ENCODE results near the gene TNRC6B. TPM values are rescaled to one million over a fixed set of nuclear protein-coding genes. Genes with fewer than 3 reads are reported as not detected.

Gene TNRC6B
- total and polyA plus RNA-seq, 2 of the 13 experiments (the other 11 are each of a cell fraction or from before 2014, with no cell fraction given) = 8.9 to 13.2 TPM

DNA sequence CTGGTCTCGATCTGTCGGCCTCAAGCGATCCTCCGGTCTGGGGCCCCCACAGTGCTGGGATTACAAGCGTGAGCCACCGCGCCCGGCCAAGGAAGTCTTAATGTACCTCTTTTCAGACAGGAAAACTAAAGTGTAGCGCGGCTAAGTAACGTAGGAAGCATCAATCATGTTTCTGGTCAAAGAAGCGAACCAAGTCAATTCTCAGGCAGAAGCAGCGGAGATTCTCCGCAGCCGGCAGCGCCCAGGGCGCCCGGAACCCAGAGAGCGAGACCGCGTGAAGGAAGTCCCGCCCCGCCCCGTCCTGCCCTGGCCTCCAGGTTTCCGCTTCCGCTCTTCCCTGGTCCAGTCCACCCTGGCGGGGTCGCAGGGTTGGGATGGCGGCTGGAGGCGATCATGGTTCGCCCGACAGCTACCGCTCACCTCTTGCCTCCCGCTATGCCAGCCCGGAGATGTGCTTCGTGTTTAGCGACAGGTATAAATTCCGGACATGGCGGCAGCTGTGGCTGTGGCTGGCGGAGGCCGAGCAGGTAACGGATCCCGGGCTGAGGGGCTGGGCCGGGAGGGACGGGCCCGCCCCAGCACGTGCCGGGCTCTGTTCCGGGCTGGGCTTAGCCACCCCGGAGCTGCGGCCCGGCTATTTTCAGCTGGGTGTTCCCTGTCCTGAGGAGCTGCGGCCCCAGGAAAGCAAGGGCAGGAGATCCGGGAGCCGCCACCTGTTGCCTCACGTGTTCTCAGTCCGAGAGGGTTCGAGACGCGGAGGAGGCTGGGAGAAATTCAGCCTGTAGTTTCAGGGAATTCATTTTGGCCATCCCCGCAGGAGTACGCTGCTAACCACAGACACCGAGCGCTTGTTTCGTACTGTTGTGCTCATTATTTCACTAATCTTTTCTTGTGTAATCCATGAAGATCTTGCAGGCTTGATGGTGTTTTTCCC is 168.7 kb downstream of the TNRC6B start, which contains the start of gene ADSL (continued):
- TF ChIP-seq HNF1A (IDR thresholded peaks at IDR 0.05; ENCODE audit: low read depth) (no peak), HNF1A (CRISPR knock-in tag; IDR thresholded peaks at IDR 0.05; ENCODE audit: borderline replicate concordance) (peak; percentile 78; the same call in 1 of the 2 replicates), ZNF720 (CRISPR knock-in tag; IDR thresholded peaks at IDR 0.05) (no peak), ZNF253 (CRISPR knock-in tag; IDR thresholded peaks at IDR 0.05; ENCODE audit: borderline replicate concordance) (peak; percentile 91; the same call in 1 of the 2 replicates), ZNF737 (CRISPR knock-in tag; IDR thresholded peaks at IDR 0.05; ENCODE audit: borderline replicate concordance) (no peak), FOXP1 (IDR thresholded peaks at IDR 0.05) (no peak), FOXP1 (CRISPR knock-in tag; IDR thresholded peaks at IDR 0.05) (no peak), GFI1 (CRISPR knock-in tag; IDR thresholded peaks at IDR 0.05; ENCODE audit: borderline replicate concordance) (peak; percentile 50), ZNF562 (CRISPR knock-in tag; IDR thresholded peaks at IDR 0.05; ENCODE audit: borderline replicate concordance) (no peak), ZMYM3 (CRISPR knock-in tag; IDR thresholded peaks at IDR 0.05) (0 out of 2 replicates have a peak, but pooled peaks have one; percentile 32), ZSCAN12 (CRISPR knock-in tag; IDR thresholded peaks at IDR 0.05) (0 out of 2 replicates have a peak, but pooled peaks have one; percentile 43), FIP1L1 (IDR thresholded peaks at IDR 0.05; ENCODE audit: borderline replicate concordance, insufficient read depth, low read depth, low read length) (no peak)
- TF ChIP-seq, protein P1, sequence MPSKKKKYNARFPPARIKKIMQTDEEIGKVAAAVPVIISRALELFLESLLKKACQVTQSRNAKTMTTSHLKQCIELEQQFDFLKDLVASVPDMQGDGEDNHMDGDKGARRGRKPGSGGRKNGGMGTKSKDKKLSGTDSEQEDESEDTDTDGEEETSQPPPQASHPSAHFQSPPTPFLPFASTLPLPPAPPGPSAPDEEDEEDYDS (CRISPR knock-in tag; IDR thresholded peaks at IDR 0.05) = peak; percentile 92
- TF ChIP-seq, protein P2, sequence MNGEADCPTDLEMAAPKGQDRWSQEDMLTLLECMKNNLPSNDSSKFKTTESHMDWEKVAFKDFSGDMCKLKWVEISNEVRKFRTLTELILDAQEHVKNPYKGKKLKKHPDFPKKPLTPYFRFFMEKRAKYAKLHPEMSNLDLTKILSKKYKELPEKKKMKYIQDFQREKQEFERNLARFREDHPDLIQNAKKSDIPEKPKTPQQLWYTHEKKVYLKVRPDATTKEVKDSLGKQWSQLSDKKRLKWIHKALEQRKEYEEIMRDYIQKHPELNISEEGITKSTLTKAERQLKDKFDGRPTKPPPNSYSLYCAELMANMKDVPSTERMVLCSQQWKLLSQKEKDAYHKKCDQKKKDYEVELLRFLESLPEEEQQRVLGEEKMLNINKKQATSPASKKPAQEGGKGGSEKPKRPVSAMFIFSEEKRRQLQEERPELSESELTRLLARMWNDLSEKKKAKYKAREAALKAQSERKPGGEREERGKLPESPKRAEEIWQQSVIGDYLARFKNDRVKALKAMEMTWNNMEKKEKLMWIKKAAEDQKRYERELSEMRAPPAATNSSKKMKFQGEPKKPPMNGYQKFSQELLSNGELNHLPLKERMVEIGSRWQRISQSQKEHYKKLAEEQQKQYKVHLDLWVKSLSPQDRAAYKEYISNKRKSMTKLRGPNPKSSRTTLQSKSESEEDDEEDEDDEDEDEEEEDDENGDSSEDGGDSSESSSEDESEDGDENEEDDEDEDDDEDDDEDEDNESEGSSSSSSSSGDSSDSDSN (CRISPR knock-in tag; IDR thresholded peaks at IDR 0.05) = peak; percentile 91
- TF ChIP-seq, protein P3, sequence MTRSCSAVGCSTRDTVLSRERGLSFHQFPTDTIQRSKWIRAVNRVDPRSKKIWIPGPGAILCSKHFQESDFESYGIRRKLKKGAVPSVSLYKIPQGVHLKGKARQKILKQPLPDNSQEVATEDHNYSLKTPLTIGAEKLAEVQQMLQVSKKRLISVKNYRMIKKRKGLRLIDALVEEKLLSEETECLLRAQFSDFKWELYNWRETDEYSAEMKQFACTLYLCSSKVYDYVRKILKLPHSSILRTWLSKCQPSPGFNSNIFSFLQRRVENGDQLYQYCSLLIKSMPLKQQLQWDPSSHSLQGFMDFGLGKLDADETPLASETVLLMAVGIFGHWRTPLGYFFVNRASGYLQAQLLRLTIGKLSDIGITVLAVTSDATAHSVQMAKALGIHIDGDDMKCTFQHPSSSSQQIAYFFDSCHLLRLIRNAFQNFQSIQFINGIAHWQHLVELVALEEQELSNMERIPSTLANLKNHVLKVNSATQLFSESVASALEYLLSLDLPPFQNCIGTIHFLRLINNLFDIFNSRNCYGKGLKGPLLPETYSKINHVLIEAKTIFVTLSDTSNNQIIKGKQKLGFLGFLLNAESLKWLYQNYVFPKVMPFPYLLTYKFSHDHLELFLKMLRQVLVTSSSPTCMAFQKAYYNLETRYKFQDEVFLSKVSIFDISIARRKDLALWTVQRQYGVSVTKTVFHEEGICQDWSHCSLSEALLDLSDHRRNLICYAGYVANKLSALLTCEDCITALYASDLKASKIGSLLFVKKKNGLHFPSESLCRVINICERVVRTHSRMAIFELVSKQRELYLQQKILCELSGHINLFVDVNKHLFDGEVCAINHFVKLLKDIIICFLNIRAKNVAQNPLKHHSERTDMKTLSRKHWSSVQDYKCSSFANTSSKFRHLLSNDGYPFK (CRISPR knock-in tag; IDR thresholded peaks at IDR 0.05; ENCODE audit: borderline replicate concordance) = peak; percentile 90; the same call in 1 of the 2 replicates
